DND-41 (cell line): ENCODE results near the gene PSMD7.

ENCODE experiments used
- ATAC-seq: fragments of 200-7000 bp; cut with Tn5 transposase; 3 replicates; pipeline ENCODE4 v1.9.1; 2021; ENCODE audit warnings: low read depth; ENCODE audit not compliant: insufficient read depth
- DNase-seq: peaks from one replicate; pipeline ENCODE4 v3.0.0-alpha.2; 2020
- H2AFZ ChIP-seq: 2 replicates; pipeline ENCODE4 v1.6.0; 2012; ENCODE audit warnings: low read depth, low read length
- H3K27ac ChIP-seq: 2 replicates; pipeline ENCODE4 v1.5.1; 2012; ENCODE audit warnings: low read length, inconsistent platforms
- H3K27me3 ChIP-seq: fragments of 200-600 bp; sonication (generic); 2 replicates; pipeline ENCODE4 v1.6.0; 2012; ENCODE audit warnings: low read length, mild to moderate bottlenecking, inconsistent platforms; ENCODE audit not compliant: insufficient read depth, poor library complexity
- H3K36me3 ChIP-seq: 2 replicates; pipeline ENCODE4 v1.5.1; 2012; ENCODE audit warnings: low read length, inconsistent platforms; ENCODE audit not compliant: insufficient read depth
- H3K4me1 ChIP-seq: 2 replicates; pipeline ENCODE4 v1.5.1; 2012; ENCODE audit warnings: mild to moderate bottlenecking, low read length; ENCODE audit not compliant: insufficient read depth
- H3K4me2 ChIP-seq: 2 replicates; pipeline ENCODE4 v1.6.0; 2012; ENCODE audit warnings: mild to moderate bottlenecking, moderate library complexity, low read length, inconsistent platforms; ENCODE audit not compliant: insufficient read depth
- H3K4me3 ChIP-seq, 2 experiments: fragments of 200-600 bp in 1 of 2; shearing (Covaris generic) in 1 of 2; 2 replicates each; pipeline ENCODE4 v1.5.1; 2012 to 2016; ENCODE audit warnings: inconsistent platforms in 2 of 2, low read length in 2 of 2, mild to moderate bottlenecking in 2 of 2, low read depth in 1 of 2, moderate library complexity in 1 of 2
- H3K79me2 ChIP-seq: 2 replicates; pipeline ENCODE4 v1.6.0; 2012; ENCODE audit warnings: low read length, inconsistent platforms; ENCODE audit not compliant: insufficient read depth
- H3K9ac ChIP-seq: 2 replicates; pipeline ENCODE4 v1.6.0; 2012; ENCODE audit warnings: low read depth, mild to moderate bottlenecking, inconsistent platforms, low read length, moderate library complexity
- H3K9me3 ChIP-seq: 2 replicates; pipeline ENCODE4 v1.5.1; 2012; ENCODE audit warnings: low read length, moderate library complexity, mild to moderate bottlenecking, inconsistent platforms; ENCODE audit not compliant: insufficient read depth, severe bottlenecking
- H4K20me1 ChIP-seq: 2 replicates; pipeline ENCODE4 v1.6.0; 2012; ENCODE audit warnings: low read length; ENCODE audit not compliant: insufficient read depth
- CTCF ChIP-seq: IDR thresholded peaks from 2 replicates; pipeline ENCODE4 v1.5.1; 2012; ENCODE audit warnings: borderline replicate concordance, low read length, moderate library complexity, mild to moderate bottlenecking; ENCODE audit not compliant: poor library complexity, severe bottlenecking; ENCODE audit errors: extremely low read depth
- EZH2 ChIP-seq: IDR thresholded peaks from 3 replicates; pipeline ENCODE4 v1.6.1; 2012; ENCODE audit warnings: borderline replicate concordance, low read depth, mild to moderate bottlenecking, moderate library complexity, low read length, inconsistent platforms; ENCODE audit not compliant: severe bottlenecking

Gene PSMD7

GRCh38 chr16:74291577-74292208, 4.9 kb upstream of the PSMD7 start:
- ATAC-seq = no peak
- no peak overlapping the region for H3K4me2 ChIP-seq
- no peaks in the 10 kb centered on the region for H4K20me1 ChIP-seq

GRCh38 chr16:74296104-74296431, 546 bp upstream of the PSMD7 start:
- Histone ChIP-seq H3K4me1 (peaks cover 38% of the 10 kb centered on the region), H3K4me2 (peak overlapping the region; percentile 83), H3K27me3 (no peaks in the 10 kb centered on the region), H2AFZ (peak overlapping the region; percentile 85), H3K9me3 (no peaks in the 10 kb centered on the region), H3K79me2 (peaks cover 60% of the 10 kb centered on the region), H3K36me3 (peaks cover 41% of the 10 kb centered on the region), H3K27ac (peak overlapping the region; percentile 98), H3K4me3 (peak overlapping the region; percentile 52 to 96), H4K20me1 (peaks cover 30% of the 10 kb centered on the region), H3K9ac (peak overlapping the region; percentile 92)
- TF ChIP-seq CTCF = no peak
- ATAC-seq (peak; percentile 18), DNase-seq (no peak)

More at GRCh38 chr16:74291577-74292208, 4.9 kb upstream of the PSMD7 start:
- Histone ChIP-seq H2AFZ (no peak overlapping the region), H3K36me3 (no peaks in the 10 kb centered on the region; the same call in 1 of the 2 replicates), H3K79me2 (peaks cover 17% of the 10 kb centered on the region), H3K27me3 (no peaks in the 10 kb centered on the region), H3K27ac (no peak overlapping the region), H3K9ac (no peak overlapping the region), H3K9me3 (no peaks in the 10 kb centered on the region), H3K4me1 (peaks cover 11% of the 10 kb centered on the region), H3K4me3 (no peak overlapping the region)
- no peak for DNase-seq
- TF ChIP-seq EZH2 = no peak
- no peak for TF ChIP-seq CTCF

GRCh38 chr16:74297145-74297665, 591 bp downstream of the PSMD7 start:
- no peaks in the 10 kb centered on the region for H3K27me3 ChIP-seq
- H3K27ac ChIP-seq = peak overlapping the region; percentile 98
- H3K4me3 ChIP-seq = peak overlapping the region; percentile 52 to 96
- TF ChIP-seq CTCF (no peak), EZH2 (no peak)
- peaks cover 67% of the 10 kb centered on the region for H3K79me2 ChIP-seq
- DNase-seq = peak; percentile 42
- H4K20me1 ChIP-seq = peaks cover 30% of the 10 kb centered on the region
- H3K36me3 ChIP-seq = peaks cover 53% of the 10 kb centered on the region
- peak overlapping the region; percentile 83 for H3K4me2 ChIP-seq
- H3K9ac ChIP-seq = peak overlapping the region; percentile 92
- peaks cover 38% of the 10 kb centered on the region for H3K4me1 ChIP-seq
- peak overlapping the region; percentile 85 for H2AFZ ChIP-seq
- no peaks in the 10 kb centered on the region for H3K9me3 ChIP-seq
- peak; percentile 46 for ATAC-seq
